Measurements from ENCODE around the gene SPAG9. TPM values are rescaled to one million over a fixed set of nuclear protein-coding genes. Genes with fewer than 3 reads are reported as not detected.

Gene SPAG9
- total and polyA plus RNA-seq, 3 experiments from 2014 or later, result 10.5 to 43.0 (median 40.6) TPM

- no peaks in the 10 kb centered on the region for H3K9me3 Mint-ChIP-seq
- H3K4me3 Mint-ChIP-seq, result peak overlapping the region in 2 of 7 donors; percentile 53 to 56
- no peaks in the 10 kb centered on the region for H3K36me3 Mint-ChIP-seq
- peaks cover 23 to 48% (median 41%) of the 10 kb centered on the region in 3 donors for H3K4me1 Mint-ChIP-seq
- Histone ChIP-seq H3K27ac (ENCODE audit: low read depth, low read length) (peak overlapping the region; percentile 25), H3K27me3 (ENCODE audit: insufficient read depth, low read length, poor library complexity, severe bottlenecking) (no peaks in the 10 kb centered on the region), H3K4me1 (ENCODE audit: insufficient read depth, low read length) (peaks cover 43% of the 10 kb centered on the region), H3K4me3 (ENCODE audit: low read length) (no peak overlapping the region), H3K36me3 (ENCODE audit: insufficient read depth, low read length) (no peaks in the 10 kb centered on the region), H3K9me3 (ENCODE audit: low read length) (no peaks in the 10 kb centered on the region)
- DNase-seq, result no peak
- no peaks in the 10 kb centered on the region for H3K27me3 Mint-ChIP-seq
- peak overlapping the region in 6 of 8 donors; percentile 10 to 85 (median 53) for H3K27ac Mint-ChIP-seq
- ChIA-PET POLR2A (interaction anchor here (0.6 to 3.3 kb wide), 3 partner anchors 33 to 95 kb away, joined by 3 to 27 read pairs (median 13); partner anchors contain the start of gene TOB1), CTCF (interaction anchor here (0.9 to 15.4 kb wide), 10 partner anchors 10 to 130 kb away, joined by 3 to 248 read pairs (median 6); partner anchors contain the start of gene TOB1)
Observed at GRCh38 chr17:50946891-50947781, 173.5 kb downstream of the SPAG9 start.

DNA sequence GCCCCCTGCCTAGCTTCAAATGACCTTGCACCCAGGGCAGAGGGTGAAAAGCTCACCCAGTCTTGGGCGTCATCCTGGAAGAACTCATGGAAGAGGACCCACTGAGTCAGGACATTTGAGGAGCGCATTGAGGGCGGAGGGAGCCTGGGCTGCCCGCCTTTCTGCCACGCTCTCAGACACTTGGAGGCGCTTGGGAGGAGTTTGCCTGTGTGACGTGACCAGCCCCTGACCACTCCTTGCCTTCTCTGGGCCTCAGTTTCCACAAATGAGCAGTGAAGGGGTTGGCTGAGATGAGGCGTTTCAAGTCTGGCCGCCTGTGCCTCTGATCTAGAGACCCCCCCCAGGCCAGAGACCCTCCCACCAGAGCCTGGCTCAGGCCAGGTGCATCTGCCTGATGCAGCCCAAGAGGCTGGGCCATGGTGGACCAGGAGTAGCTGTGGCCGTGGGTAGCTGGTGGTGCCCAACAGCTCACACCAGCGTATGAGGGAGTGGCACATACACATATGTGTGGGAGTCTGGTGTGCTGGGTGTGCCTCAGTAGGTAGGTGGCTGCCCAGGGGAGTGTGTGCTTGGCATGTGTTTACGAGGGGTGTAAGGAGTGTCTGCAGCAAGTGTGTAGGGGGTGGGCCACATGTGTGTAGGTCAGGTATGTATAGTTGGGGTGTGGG lies 174.3 kb downstream of the SPAG9 start:
- no peak for DNase-seq
- Histone ChIP-seq H3K9me3 (ENCODE audit: low read length) (no peaks in the 10 kb centered on the region), H3K4me1 (ENCODE audit: insufficient read depth, low read length) (peaks cover 45% of the 10 kb centered on the region), H3K27me3 (ENCODE audit: insufficient read depth, low read length, poor library complexity, severe bottlenecking) (no peaks in the 10 kb centered on the region), H3K4me3 (ENCODE audit: low read length) (no peak overlapping the region), H3K36me3 (ENCODE audit: insufficient read depth, low read length) (no peaks in the 10 kb centered on the region), H3K27ac (ENCODE audit: low read depth, low read length) (no peak overlapping the region)
- no peaks in the 10 kb centered on the region for H3K36me3 Mint-ChIP-seq
- H3K27ac Mint-ChIP-seq, result peak overlapping the region in 7 of 8 donors; percentile 1 to 85 (median 75)
- H3K9me3 Mint-ChIP-seq, result no peaks in the 10 kb centered on the region
- H3K4me3 Mint-ChIP-seq, result peak overlapping the region in 1 of 7 donors; percentile 56
- POLR2A ChIA-PET, result interaction anchor here (1.6 to 5.6 kb wide), 2 partner anchors 10 to 80 kb away, joined by 4 to 54 read pairs; partner anchors contain the start of gene TOB1
- peaks cover 23 to 50% (median 43%) of the 10 kb centered on the region in 3 donors for H3K4me1 Mint-ChIP-seq
- no peaks in the 10 kb centered on the region for H3K27me3 Mint-ChIP-seq
- CTCF ChIA-PET, result interaction anchor here (1.0 to 15.4 kb wide), 5 partner anchors 11 to 96 kb away, joined by 3 to 248 read pairs (median 6); no protein-coding TSS in a partner anchor

DNA sequence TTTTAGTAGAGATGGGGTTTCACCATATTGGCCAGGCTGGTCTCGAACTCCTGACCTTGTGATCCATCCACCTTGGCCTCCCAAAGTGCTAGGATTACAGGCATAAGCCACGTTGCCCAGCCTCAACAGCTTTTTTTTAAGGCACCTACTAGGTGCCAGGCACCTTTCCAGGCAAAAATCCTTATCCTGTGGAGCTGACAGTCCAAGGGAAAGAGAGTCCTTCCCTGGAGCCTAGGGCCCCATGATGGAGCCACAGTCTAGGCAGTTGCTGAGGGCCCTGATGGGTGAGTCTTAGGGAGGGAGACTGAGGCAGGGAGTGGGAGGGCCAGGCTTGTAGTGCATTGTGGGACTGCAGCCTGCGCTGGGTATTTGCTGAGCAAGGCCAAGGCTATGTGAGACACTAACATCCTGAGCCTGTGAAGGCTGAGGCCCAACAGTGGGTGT lies 174.9 kb downstream of the SPAG9 start:
- Mint-ChIP-seq H3K9me3 (no peaks in the 10 kb centered on the region), H3K36me3 (no peaks in the 10 kb centered on the region), H3K27ac (peak overlapping the region in 5 of 8 donors; percentile 17 to 85 (median 75)), H3K27me3 (no peaks in the 10 kb centered on the region), H3K4me3 (peak overlapping the region in 1 of 7 donors; percentile 40), H3K4me1 (peaks cover 22 to 48% (median 41%) of the 10 kb centered on the region in 3 donors)
- H3K27ac ChIP-seq (ENCODE audit: low read depth, low read length), result no peak overlapping the region
- POLR2A ChIA-PET, result interaction anchor here (1.6 to 5.6 kb wide), 2 partner anchors 10 to 80 kb away, joined by 4 to 54 read pairs; partner anchors contain the start of gene TOB1
- no peak for DNase-seq
- peaks cover 45% of the 10 kb centered on the region for H3K4me1 ChIP-seq (ENCODE audit: insufficient read depth, low read length)
- no peaks in the 10 kb centered on the region for H3K36me3 ChIP-seq (ENCODE audit: insufficient read depth, low read length)
- no peak overlapping the region for H3K4me3 ChIP-seq (ENCODE audit: low read length)
- H3K9me3 ChIP-seq (ENCODE audit: low read length), result no peaks in the 10 kb centered on the region
- no peaks in the 10 kb centered on the region for H3K27me3 ChIP-seq (ENCODE audit: insufficient read depth, low read length, poor library complexity, severe bottlenecking)
- CTCF ChIA-PET, result interaction anchor here (1.4 to 15.4 kb wide), 4 partner anchors 79 to 95 kb away, joined by 6 to 248 read pairs (median 10); partner anchors contain the start of gene TOB1

DNA sequence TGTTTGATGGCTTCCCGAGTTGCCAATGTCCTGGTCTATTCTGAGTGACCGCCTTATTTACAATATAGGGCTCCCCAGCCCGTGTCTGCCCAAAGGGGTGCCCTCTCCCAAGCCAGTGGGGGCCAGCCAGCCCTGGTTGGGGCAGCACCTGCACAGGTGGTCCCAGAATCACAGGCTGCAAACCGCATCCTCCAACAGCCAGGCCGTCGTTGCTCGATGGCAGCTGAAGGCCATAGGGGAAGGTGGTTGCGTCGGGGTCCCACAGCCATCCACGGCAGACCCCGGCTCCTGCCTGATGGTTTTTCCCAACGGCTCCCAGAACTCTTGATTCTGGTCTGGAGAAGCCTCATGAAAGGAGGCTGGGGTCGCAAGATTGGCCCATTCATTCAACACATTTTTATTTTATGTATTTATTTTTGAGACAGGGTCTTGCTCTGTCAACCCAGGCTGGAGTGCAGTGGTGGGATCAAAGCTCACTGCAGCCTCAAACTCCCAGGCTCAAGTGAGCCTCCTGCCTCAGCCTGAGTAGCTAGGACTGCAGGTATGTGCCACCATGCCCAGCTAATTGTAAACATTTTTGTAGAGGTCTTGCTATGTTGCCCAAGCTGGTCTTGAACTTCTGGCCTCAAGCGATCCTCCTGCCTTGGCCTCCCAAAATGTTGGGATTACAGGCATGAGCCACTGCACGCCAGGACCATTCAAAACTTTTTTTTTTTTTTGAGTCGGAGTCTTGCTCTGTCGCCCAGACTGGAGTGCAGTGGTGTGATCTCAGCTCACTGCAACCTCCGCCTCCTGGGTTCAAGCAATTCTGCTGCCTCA lies 175.6 kb downstream of the SPAG9 start:
- Histone ChIP-seq H3K27ac (ENCODE audit: low read depth, low read length) (peak overlapping the region; percentile 16), H3K36me3 (ENCODE audit: insufficient read depth, low read length) (no peaks in the 10 kb centered on the region), H3K27me3 (ENCODE audit: insufficient read depth, low read length, poor library complexity, severe bottlenecking) (no peaks in the 10 kb centered on the region), H3K9me3 (ENCODE audit: low read length) (no peaks in the 10 kb centered on the region), H3K4me3 (ENCODE audit: low read length) (peak overlapping the region; percentile 72), H3K4me1 (ENCODE audit: insufficient read depth, low read length) (peaks cover 38% of the 10 kb centered on the region)
- no peaks in the 10 kb centered on the region for H3K27me3 Mint-ChIP-seq
- H3K36me3 Mint-ChIP-seq, result no peaks in the 10 kb centered on the region
- POLR2A ChIA-PET, result interaction anchor here (0.7 to 5.6 kb wide), 4 partner anchors 9 to 384 kb away, joined by 4 to 54 read pairs (median 4); partner anchors contain the start of genes CACNA1G and TOB1
- H3K27ac Mint-ChIP-seq, result peak overlapping the region in 6 of 8 donors; percentile 29 to 87 (median 76)
- peak overlapping the region; percentile 44 to 90 (median 77) for H3K4me3 Mint-ChIP-seq
- CTCF ChIA-PET, result interaction anchor here (0.7 to 15.4 kb wide), 5 partner anchors 10 to 95 kb away, joined by 3 to 248 read pairs (median 7); partner anchors contain the start of gene TOB1
- no peak for DNase-seq
- peaks cover 18 to 42% (median 37%) of the 10 kb centered on the region in 3 donors for H3K4me1 Mint-ChIP-seq
- no peaks in the 10 kb centered on the region for H3K9me3 Mint-ChIP-seq

GRCh38 chr17:50944054-50944901 lies 176.4 kb downstream of the SPAG9 start:
- DNase-seq, result peak; percentile 63 to 83 (median 72)
- POLR2A ChIA-PET, result interaction anchor here (0.6 to 5.6 kb wide), 5 partner anchors 8 to 82 kb away, joined by 3 to 54 read pairs (median 4); partner anchors contain the start of gene TOB1
- H3K27ac ChIP-seq (ENCODE audit: low read depth, low read length), result peak overlapping the region; percentile 82
- H3K4me1 Mint-ChIP-seq, result peaks cover 18 to 38% (median 37%) of the 10 kb centered on the region in 3 donors
- no peaks in the 10 kb centered on the region for H3K9me3 ChIP-seq (ENCODE audit: low read length)
- H3K4me3 Mint-ChIP-seq, result peak overlapping the region; percentile 62 to 90 (median 78)
- H3K9me3 Mint-ChIP-seq, result no peaks in the 10 kb centered on the region
- H3K36me3 Mint-ChIP-seq, result no peaks in the 10 kb centered on the region
- H3K27ac Mint-ChIP-seq, result peak overlapping the region; percentile 70 to 94 (median 86)
- CTCF ChIA-PET, result interaction anchor here (1.1 to 15.4 kb wide), 5 partner anchors 12 to 94 kb away, joined by 3 to 248 read pairs (median 7); partner anchors contain the start of gene TOB1
- H3K4me1 ChIP-seq (ENCODE audit: insufficient read depth, low read length), result peaks cover 34% of the 10 kb centered on the region
- no peaks in the 10 kb centered on the region for H3K27me3 ChIP-seq (ENCODE audit: insufficient read depth, low read length, poor library complexity, severe bottlenecking)
- no peaks in the 10 kb centered on the region for H3K27me3 Mint-ChIP-seq
- H3K4me3 ChIP-seq (ENCODE audit: low read length), result peak overlapping the region; percentile 72
- no peaks in the 10 kb centered on the region for H3K36me3 ChIP-seq (ENCODE audit: insufficient read depth, low read length)

- Histone ChIP-seq H3K9me3 (ENCODE audit: low read length) (no peaks in the 10 kb centered on the region), H3K27me3 (ENCODE audit: insufficient read depth, low read length, poor library complexity, severe bottlenecking) (no peaks in the 10 kb centered on the region), H3K4me3 (ENCODE audit: low read length) (peak overlapping the region; percentile 72), H3K36me3 (ENCODE audit: insufficient read depth, low read length) (no peaks in the 10 kb centered on the region), H3K4me1 (ENCODE audit: insufficient read depth, low read length) (peaks cover 34% of the 10 kb centered on the region), H3K27ac (ENCODE audit: low read depth, low read length) (peak overlapping the region; percentile 82)
- Mint-ChIP-seq H3K9me3 (no peaks in the 10 kb centered on the region), H3K27ac (peak overlapping the region; percentile 70 to 94 (median 86)), H3K36me3 (no peaks in the 10 kb centered on the region), H3K4me3 (peak overlapping the region; percentile 62 to 90 (median 78)), H3K4me1 (peaks cover 18 to 38% (median 35%) of the 10 kb centered on the region in 3 donors), H3K27me3 (no peaks in the 10 kb centered on the region)
- CTCF ChIA-PET, result interaction anchor here (1.1 to 15.4 kb wide), 3 partner anchors 17 to 93 kb away, joined by 3 to 248 read pairs (median 13); partner anchors contain the start of gene TOB1
- no peak for DNase-seq
- POLR2A ChIA-PET, result interaction anchor here (1.3 to 5.6 kb wide), 3 partner anchors 12 to 81 kb away, joined by 4 to 54 read pairs (median 4); partner anchors contain the start of gene TOB1
Observed at GRCh38 chr17:50943575-50943933, 177.1 kb downstream of the SPAG9 start.
